ENCODE results near the gene NOXA1. TPM values are rescaled to one million over a fixed set of nuclear protein-coding genes. Genes with fewer than 3 reads are reported as not detected.

Gene NOXA1
- total and polyA plus RNA-seq, 2 of the 8 experiments (the other 6 are each of a cell fraction or from before 2014, with no cell fraction given), result 0.34 to 0.91 TPM

DNA sequence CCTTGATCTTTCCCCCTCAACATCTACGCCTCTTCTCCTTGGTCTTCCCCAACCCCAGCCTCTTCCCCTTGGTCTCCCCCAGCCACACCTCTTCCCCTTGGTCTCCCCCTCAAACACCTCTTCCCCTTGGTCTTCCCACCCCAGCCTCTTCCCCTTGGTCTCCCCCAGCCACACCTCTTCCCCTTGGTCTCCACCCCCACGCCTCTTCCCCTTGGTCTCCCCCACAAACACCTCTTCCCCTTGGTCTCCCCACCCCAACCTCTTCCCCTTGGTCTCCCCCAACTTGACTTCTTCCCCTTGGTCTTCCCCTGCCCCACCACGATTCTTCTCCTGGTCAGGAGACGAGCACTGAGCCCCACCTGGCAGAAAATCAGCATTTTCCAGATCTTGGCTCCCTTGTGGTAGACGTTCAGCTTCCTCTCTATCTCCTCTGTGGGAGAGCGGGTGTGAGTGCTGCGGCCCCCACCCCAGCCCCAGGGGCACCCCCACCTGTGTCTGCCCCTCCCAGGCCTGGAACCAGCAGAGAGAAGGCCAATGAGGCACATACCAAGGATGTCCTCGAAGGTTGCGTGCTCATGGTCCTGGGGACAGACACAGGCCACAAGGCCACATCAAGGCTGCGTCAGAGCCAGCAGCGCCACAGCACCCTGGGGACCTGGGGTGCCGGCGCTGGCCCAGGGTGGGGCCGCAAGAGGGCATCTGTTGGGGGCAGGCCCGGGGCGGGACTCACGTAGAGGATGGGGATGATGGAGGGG lies 29.0 kb downstream of the NOXA1 start:
- FAIRE-seq (no peak), DNase-seq (ENCODE audit: low read depth in 1 of 2, low spot score in 2 of 2) (no peak)
- no peak overlapping the region for H3K18ac ChIP-seq (ENCODE audit: extremely low read depth, low read length)
- H4K8ac ChIP-seq (ENCODE audit: extremely low read depth, insufficient read depth, low read length), result no peak overlapping the region; the same call in 1 of the 2 replicates
- ChIA-PET POLR2A (ENCODE audit: partially characterized antibody) (interaction anchor here (1.8 to 3.6 kb wide), 2 partner anchors 8 to 10 kb away, joined by 6 to 28 read pairs; no protein-coding TSS in a partner anchor), CTCF (ENCODE audit: partially characterized antibody) (interaction anchor here (0.7 to 2.5 kb wide), 2 partner anchors 8 to 198 kb away, joined by 3 to 13 read pairs; no protein-coding TSS in a partner anchor)
- no peak overlapping the region for H2BK5ac ChIP-seq (ENCODE audit: low read depth, low read length)
- peaks cover 7% of the 10 kb centered on the region; the same call in 1 of the 2 replicates for H3K23me2 ChIP-seq (ENCODE audit: low read depth, low read length)
- no peaks in the 10 kb centered on the region for H3K79me2 ChIP-seq (ENCODE audit: control insufficient read depth in 1 of 2, insufficient read depth in 2 of 2, low read length in 2 of 2)
- no peak overlapping the region for H3K27ac ChIP-seq (ENCODE audit: low read depth, low read length)
- peaks cover 6 to 21% (median 7%) of the 10 kb centered on the region in 4 experiments; a peak in 7 of 8 replicates for H3K36me3 ChIP-seq (ENCODE audit: control insufficient read depth in 2 of 4, insufficient read depth in 4 of 4, low read length in 3 of 4)
- no peak overlapping the region for H4K5ac ChIP-seq (ENCODE audit: insufficient read length, low read depth, low read length)
- no peak overlapping the region for H2AK5ac ChIP-seq (ENCODE audit: low read depth, low read length)
- H2AFZ ChIP-seq (ENCODE audit: low read length), result no peak overlapping the region
- H3K79me1 ChIP-seq (ENCODE audit: low read depth, low read length), result no peaks in the 10 kb centered on the region
- H4K20me1 ChIP-seq (replicated peaks in 1 of 2; ENCODE audit: control insufficient read depth in 1 of 2, insufficient read depth in 2 of 2, low read length in 2 of 2), result peaks cover 0 to 4% of the 10 kb centered on the region in 2 experiments
- H3K4ac ChIP-seq (replicated peaks; ENCODE audit: insufficient read length, low read depth, low read length), result no peak overlapping the region
- H3K56ac ChIP-seq (replicated peaks; ENCODE audit: insufficient read length, low read depth, low read length), result no peak overlapping the region
- H2BK15ac ChIP-seq (ENCODE audit: low read length), result no peak overlapping the region
- H3K9me3 ChIP-seq (ENCODE audit: insufficient read depth in 2 of 2, low read depth in 1 of 2, low read length in 1 of 2), result no peaks in the 10 kb centered on the region
- no peak overlapping the region for H3K14ac ChIP-seq (ENCODE audit: insufficient read length)
- no peaks in the 10 kb centered on the region; a peak in 1 of 7 replicates for H3K27me3 ChIP-seq (replicated peaks in 1 of 4; ENCODE audit: control insufficient read depth in 3 of 4, extremely low read depth in 1 of 4, insufficient read depth in 3 of 4, low read length in 3 of 4)
- WGBS, 2 experiments (ENCODE audit: extremely low coverage in 1 of 2, insufficient coverage in 1 of 2, insufficient read length in 1 of 2, insufficient replicate concordance in 2 of 2, low coverage in 1 of 2, low lambda C conversion rate in 2 of 2, missing lambda C conversion rate in 1 of 2), result 88% methylated on average over 11 of the region's 17 CpGs; no CpG with 5 or more reads in 1 of the 2 experiments
- H2BK12ac ChIP-seq (ENCODE audit: low read depth, low read length), result no peak overlapping the region
- H3K4me3 ChIP-seq (ENCODE audit: extremely low read depth in 1 of 4, insufficient read depth in 2 of 4, low read depth in 3 of 4, low read length in 4 of 4), result no peak overlapping the region
- H3K4me1 ChIP-seq (replicated peaks in 1 of 4; ENCODE audit: control insufficient read depth in 3 of 4, insufficient read depth in 4 of 4, low read length in 3 of 4), result peaks cover 0 to 15% (median 13%) of the 10 kb centered on the region in 4 experiments; a peak in 5 of 7 replicates
- no peak overlapping the region for H4K91ac ChIP-seq (replicated peaks; ENCODE audit: insufficient read length, low read length)
- H3K23ac ChIP-seq (ENCODE audit: insufficient read length), result no peak overlapping the region
- no peak overlapping the region for H2BK120ac ChIP-seq (replicated peaks; ENCODE audit: low read depth, low read length)
- H3K9ac ChIP-seq (replicated peaks in 1 of 4; ENCODE audit: extremely low read depth in 1 of 4, low read depth in 3 of 4, low read length in 3 of 4), result no peak overlapping the region
- H2BK20ac ChIP-seq (ENCODE audit: low read length), result no peak overlapping the region
- no peak overlapping the region for H3K4me2 ChIP-seq (ENCODE audit: insufficient read depth in 1 of 2, low read depth in 2 of 2, low read length in 2 of 2)
- TF ChIP-seq, protein P1, sequence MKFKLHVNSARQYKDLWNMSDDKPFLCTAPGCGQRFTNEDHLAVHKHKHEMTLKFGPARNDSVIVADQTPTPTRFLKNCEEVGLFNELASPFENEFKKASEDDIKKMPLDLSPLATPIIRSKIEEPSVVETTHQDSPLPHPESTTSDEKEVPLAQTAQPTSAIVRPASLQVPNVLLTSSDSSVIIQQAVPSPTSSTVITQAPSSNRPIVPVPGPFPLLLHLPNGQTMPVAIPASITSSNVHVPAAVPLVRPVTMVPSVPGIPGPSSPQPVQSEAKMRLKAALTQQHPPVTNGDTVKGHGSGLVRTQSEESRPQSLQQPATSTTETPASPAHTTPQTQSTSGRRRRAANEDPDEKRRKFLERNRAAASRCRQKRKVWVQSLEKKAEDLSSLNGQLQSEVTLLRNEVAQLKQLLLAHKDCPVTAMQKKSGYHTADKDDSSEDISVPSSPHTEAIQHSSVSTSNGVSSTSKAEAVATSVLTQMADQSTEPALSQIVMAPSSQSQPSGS (IDR thresholded peaks at IDR 0.05; ENCODE audit: low read length), result no peak
- no peak for TF ChIP-seq TCF12 (IDR thresholded peaks at IDR 0.05; ENCODE audit: low read depth, low read length)
- TF ChIP-seq, protein P2, sequence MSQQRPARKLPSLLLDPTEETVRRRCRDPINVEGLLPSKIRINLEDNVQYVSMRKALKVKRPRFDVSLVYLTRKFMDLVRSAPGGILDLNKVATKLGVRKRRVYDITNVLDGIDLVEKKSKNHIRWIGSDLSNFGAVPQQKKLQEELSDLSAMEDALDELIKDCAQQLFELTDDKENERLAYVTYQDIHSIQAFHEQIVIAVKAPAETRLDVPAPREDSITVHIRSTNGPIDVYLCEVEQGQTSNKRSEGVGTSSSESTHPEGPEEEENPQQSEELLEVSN (IDR thresholded peaks at IDR 0.05), result no peak
- TF ChIP-seq ASH2L (IDR thresholded peaks at IDR 0.05; ENCODE audit: low read length), result no peak
- no peak for TF ChIP-seq TBP (IDR thresholded peaks at IDR 0.05; ENCODE audit: low read depth, low read length)
- no peak for TF ChIP-seq SP4 (IDR thresholded peaks at IDR 0.05; ENCODE audit: low read length)
- no peak for TF ChIP-seq RAD21 (IDR thresholded peaks at IDR 0.05 in 1 of 2, conservative IDR thresholded peaks at IDR 0.05 in 1 of 2; ENCODE audit: low read depth in 2 of 2, low read length in 2 of 2)
- TF ChIP-seq KDM1A (IDR thresholded peaks at IDR 0.05; ENCODE audit: borderline replicate concordance, low read length), result no peak
- no peak for TF ChIP-seq TAF7 (optimal IDR thresholded peaks at IDR 0.05; ENCODE audit: borderline replicate concordance, low read depth, low read length)
